WTC11 (cell line): ENCODE data around the gene CSNK2A1. TPM values are rescaled to one million over a fixed set of nuclear protein-coding genes. Genes with fewer than 3 reads are reported as not detected.

ENCODE experiments used
- ATAC-seq: fragments of 200-7000 bp; cut with Tn5 transposase; 2 replicates; pipeline ENCODE4 v1.10.0; 2021; ENCODE audit warnings: mild to moderate bottlenecking, moderate library complexity
- CTCF ChIA-PET: fragments of 300-600 bp; sonication (Branson Sonifier 250); formaldehyde crosslinking; loops from one replicate; lab custom pipeline; 2021; ENCODE audit warnings: antibody characterized with exemption; lab: Charles Lee
- POLR2A ChIA-PET: fragments of 350-600 bp; sonication (Branson Sonifier 250); formaldehyde crosslinking; loops from one replicate; lab custom pipeline; 2021; ENCODE audit warnings: antibody characterized with exemption; lab: Charles Lee
- DNase-seq: peaks from one replicate; pipeline ENCODE4 v3.0.0; 2021; ENCODE audit warnings: low spot score
- H3K27ac Mint-ChIP-seq: 2 replicates; pipeline ENCODE4 v1.8.0; 2021; ENCODE audit warnings: mixed read lengths
- H3K27me3 Mint-ChIP-seq: 2 replicates; pipeline ENCODE4 v1.8.0; 2021; ENCODE audit warnings: low read depth, mild to moderate bottlenecking, moderate library complexity, mixed read lengths
- H3K36me3 Mint-ChIP-seq: 2 replicates; pipeline ENCODE4 v1.8.0; 2021; ENCODE audit warnings: mixed read lengths
- H3K4me1 Mint-ChIP-seq: 2 replicates; pipeline ENCODE4 v1.8.0; 2022; ENCODE audit warnings: mixed read lengths
- H3K4me3 Mint-ChIP-seq: 2 replicates; pipeline ENCODE4 v1.8.0; 2021; ENCODE audit warnings: mild to moderate bottlenecking, moderate library complexity, mixed read lengths
- H3K9me3 Mint-ChIP-seq: 2 replicates; pipeline ENCODE4 v1.8.0; 2021; ENCODE audit warnings: mixed read lengths
- GABPB1 ChIP-seq: sonication (generic); formaldehyde crosslinking; IDR thresholded peaks from 2 replicates; pipeline ENCODE4 v1.8.1; 2023; ENCODE audit warnings: mild to moderate bottlenecking, missing genetic modification reagents
- GRHL2 ChIP-seq: fragments of 250-450 bp; sonication (Bioruptor Pico); IDR thresholded peaks from 2 replicates; pipeline ENCODE4 v1.8.0; 2022; ENCODE audit warnings: mild to moderate bottlenecking, moderate library complexity; ENCODE audit not compliant: insufficient replicate concordance, severe bottlenecking
- HMGA2 ChIP-seq: fragments of 250-450 bp; sonication (Bioruptor Pico); IDR thresholded peaks from 2 replicates; pipeline ENCODE4 v1.4.0; 2021; ENCODE audit warnings: mild to moderate bottlenecking, moderate library complexity
- IRF1 ChIP-seq: sonication (generic); formaldehyde crosslinking; IDR thresholded peaks from 2 replicates; pipeline ENCODE4 v1.8.0; 2023; ENCODE audit warnings: missing genetic modification reagents
- NFE2L1 ChIP-seq: sonication (generic); formaldehyde crosslinking; IDR thresholded peaks from 2 replicates; pipeline ENCODE4 v1.8.1; 2023; ENCODE audit warnings: missing genetic modification reagents
- RELA ChIP-seq: sonication (generic); formaldehyde crosslinking; IDR thresholded peaks from 2 replicates; pipeline ENCODE4 v1.8.1; 2022; ENCODE audit warnings: missing genetic modification reagents, mild to moderate bottlenecking, borderline replicate concordance
- ZNF121 ChIP-seq: sonication (generic); formaldehyde crosslinking; IDR thresholded peaks from 2 replicates; pipeline ENCODE4 v1.8.0; 2023; ENCODE audit warnings: missing genetic modification reagents
- ZNF263 ChIP-seq: sonication (generic); formaldehyde crosslinking; IDR thresholded peaks from 2 replicates; pipeline ENCODE4 v1.8.1; 2022; ENCODE audit warnings: low read depth, mild to moderate bottlenecking, moderate library complexity, missing genetic modification reagents
- total RNA-seq: library from RNA; stranded (reverse); gene quantifications from 3 replicates; pipeline ENCODE4 v1.2.3, GENCODE V29; 2021
- TF ChIP-seq, protein P1 (sequence below): sonication (generic); formaldehyde crosslinking; IDR thresholded peaks from 2 replicates; pipeline ENCODE4 v1.8.1; 2023; ENCODE audit warnings: mild to moderate bottlenecking, missing genetic modification reagents, borderline replicate concordance
- TF ChIP-seq, protein P2 (sequence below): fragments of 250-450 bp; sonication (Bioruptor Pico); IDR thresholded peaks from 2 replicates; pipeline ENCODE4 v1.9.0; 2021; ENCODE audit warnings: moderate library complexity, mild to moderate bottlenecking, inconsistent platforms, borderline replicate concordance
- TF ChIP-seq, protein P3 (sequence below): sonication (generic); formaldehyde crosslinking; IDR thresholded peaks from 2 replicates; pipeline ENCODE4 v1.8.0; 2023; ENCODE audit warnings: missing genetic modification reagents, mild to moderate bottlenecking, borderline replicate concordance
- TF ChIP-seq, protein P4 (sequence below): sonication (generic); formaldehyde crosslinking; IDR thresholded peaks from 2 replicates; pipeline ENCODE4 v1.8.1; 2023; ENCODE audit warnings: mild to moderate bottlenecking, moderate library complexity, missing genetic modification reagents
- TF ChIP-seq, protein P5 (sequence below): fragments of 250-450 bp; sonication (Bioruptor Pico); IDR thresholded peaks from 2 replicates; pipeline ENCODE4 v1.9.0; 2021; ENCODE audit warnings: mild to moderate bottlenecking

The CSNK2A1 gene
- total RNA-seq, 1 experiment from 2014 or later, result 235 TPM

- TF ChIP-seq, protein P1, sequence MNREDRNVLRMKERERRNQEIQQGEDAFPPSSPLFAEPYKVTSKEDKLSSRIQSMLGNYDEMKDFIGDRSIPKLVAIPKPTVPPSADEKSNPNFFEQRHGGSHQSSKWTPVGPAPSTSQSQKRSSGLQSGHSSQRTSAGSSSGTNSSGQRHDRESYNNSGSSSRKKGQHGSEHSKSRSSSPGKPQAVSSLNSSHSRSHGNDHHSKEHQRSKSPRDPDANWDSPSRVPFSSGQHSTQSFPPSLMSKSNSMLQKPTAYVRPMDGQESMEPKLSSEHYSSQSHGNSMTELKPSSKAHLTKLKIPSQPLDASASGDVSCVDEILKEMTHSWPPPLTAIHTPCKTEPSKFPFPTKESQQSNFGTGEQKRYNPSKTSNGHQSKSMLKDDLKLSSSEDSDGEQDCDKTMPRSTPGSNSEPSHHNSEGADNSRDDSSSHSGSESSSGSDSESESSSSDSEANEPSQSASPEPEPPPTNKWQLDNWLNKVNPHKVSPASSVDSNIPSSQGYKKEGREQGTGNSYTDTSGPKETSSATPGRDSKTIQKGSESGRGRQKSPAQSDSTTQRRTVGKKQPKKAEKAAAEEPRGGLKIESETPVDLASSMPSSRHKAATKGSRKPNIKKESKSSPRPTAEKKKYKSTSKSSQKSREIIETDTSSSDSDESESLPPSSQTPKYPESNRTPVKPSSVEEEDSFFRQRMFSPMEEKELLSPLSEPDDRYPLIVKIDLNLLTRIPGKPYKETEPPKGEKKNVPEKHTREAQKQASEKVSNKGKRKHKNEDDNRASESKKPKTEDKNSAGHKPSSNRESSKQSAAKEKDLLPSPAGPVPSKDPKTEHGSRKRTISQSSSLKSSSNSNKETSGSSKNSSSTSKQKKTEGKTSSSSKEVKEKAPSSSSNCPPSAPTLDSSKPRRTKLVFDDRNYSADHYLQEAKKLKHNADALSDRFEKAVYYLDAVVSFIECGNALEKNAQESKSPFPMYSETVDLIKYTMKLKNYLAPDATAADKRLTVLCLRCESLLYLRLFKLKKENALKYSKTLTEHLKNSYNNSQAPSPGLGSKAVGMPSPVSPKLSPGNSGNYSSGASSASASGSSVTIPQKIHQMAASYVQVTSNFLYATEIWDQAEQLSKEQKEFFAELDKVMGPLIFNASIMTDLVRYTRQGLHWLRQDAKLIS (CRISPR knock-in tag), result no peak
- TF ChIP-seq IRF1 (CRISPR knock-in tag) (no peak), NFE2L1 (CRISPR knock-in tag) (no peak), HMGA2 (CRISPR knock-in tag) (no peak), ZNF121 (CRISPR knock-in tag) (no peak)
- TF ChIP-seq, protein P2, sequence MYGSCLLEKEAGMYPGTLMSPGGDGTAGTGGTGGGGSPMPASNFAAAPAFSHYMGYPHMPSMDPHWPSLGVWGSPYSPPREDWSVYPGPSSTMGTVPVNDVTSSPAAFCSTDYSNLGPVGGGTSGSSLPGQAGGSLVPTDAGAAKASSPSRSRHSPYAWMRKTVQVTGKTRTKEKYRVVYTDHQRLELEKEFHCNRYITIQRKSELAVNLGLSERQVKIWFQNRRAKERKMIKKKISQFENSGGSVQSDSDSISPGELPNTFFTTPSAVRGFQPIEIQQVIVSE (CRISPR knock-in tag), result no peak
- TF ChIP-seq, protein P3, sequence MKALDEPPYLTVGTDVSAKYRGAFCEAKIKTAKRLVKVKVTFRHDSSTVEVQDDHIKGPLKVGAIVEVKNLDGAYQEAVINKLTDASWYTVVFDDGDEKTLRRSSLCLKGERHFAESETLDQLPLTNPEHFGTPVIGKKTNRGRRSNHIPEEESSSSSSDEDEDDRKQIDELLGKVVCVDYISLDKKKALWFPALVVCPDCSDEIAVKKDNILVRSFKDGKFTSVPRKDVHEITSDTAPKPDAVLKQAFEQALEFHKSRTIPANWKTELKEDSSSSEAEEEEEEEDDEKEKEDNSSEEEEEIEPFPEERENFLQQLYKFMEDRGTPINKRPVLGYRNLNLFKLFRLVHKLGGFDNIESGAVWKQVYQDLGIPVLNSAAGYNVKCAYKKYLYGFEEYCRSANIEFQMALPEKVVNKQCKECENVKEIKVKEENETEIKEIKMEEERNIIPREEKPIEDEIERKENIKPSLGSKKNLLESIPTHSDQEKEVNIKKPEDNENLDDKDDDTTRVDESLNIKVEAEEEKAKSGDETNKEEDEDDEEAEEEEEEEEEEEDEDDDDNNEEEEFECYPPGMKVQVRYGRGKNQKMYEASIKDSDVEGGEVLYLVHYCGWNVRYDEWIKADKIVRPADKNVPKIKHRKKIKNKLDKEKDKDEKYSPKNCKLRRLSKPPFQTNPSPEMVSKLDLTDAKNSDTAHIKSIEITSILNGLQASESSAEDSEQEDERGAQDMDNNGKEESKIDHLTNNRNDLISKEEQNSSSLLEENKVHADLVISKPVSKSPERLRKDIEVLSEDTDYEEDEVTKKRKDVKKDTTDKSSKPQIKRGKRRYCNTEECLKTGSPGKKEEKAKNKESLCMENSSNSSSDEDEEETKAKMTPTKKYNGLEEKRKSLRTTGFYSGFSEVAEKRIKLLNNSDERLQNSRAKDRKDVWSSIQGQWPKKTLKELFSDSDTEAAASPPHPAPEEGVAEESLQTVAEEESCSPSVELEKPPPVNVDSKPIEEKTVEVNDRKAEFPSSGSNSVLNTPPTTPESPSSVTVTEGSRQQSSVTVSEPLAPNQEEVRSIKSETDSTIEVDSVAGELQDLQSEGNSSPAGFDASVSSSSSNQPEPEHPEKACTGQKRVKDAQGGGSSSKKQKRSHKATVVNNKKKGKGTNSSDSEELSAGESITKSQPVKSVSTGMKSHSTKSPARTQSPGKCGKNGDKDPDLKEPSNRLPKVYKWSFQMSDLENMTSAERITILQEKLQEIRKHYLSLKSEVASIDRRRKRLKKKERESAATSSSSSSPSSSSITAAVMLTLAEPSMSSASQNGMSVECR (CRISPR knock-in tag), result no peak
- TF ChIP-seq, protein P4, sequence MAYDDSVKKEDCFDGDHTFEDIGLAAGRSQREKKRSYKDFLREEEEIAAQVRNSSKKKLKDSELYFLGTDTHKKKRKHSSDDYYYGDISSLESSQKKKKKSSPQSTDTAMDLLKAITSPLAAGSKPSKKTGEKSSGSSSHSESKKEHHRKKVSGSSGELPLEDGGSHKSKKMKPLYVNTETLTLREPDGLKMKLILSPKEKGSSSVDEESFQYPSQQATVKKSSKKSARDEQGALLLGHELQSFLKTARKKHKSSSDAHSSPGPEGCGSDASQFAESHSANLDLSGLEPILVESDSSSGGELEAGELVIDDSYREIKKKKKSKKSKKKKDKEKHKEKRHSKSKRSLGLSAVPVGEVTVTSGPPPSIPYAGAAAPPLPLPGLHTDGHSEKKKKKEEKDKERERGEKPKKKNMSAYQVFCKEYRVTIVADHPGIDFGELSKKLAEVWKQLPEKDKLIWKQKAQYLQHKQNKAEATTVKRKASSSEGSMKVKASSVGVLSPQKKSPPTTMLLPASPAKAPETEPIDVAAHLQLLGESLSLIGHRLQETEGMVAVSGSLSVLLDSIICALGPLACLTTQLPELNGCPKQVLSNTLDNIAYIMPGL (CRISPR knock-in tag), result no peak
- TF ChIP-seq, all 79 proteins: peak for 0
Observed at GRCh38 chr20:497979-498378, 45.6 kb downstream of the CSNK2A1 start (continued).

DNA sequence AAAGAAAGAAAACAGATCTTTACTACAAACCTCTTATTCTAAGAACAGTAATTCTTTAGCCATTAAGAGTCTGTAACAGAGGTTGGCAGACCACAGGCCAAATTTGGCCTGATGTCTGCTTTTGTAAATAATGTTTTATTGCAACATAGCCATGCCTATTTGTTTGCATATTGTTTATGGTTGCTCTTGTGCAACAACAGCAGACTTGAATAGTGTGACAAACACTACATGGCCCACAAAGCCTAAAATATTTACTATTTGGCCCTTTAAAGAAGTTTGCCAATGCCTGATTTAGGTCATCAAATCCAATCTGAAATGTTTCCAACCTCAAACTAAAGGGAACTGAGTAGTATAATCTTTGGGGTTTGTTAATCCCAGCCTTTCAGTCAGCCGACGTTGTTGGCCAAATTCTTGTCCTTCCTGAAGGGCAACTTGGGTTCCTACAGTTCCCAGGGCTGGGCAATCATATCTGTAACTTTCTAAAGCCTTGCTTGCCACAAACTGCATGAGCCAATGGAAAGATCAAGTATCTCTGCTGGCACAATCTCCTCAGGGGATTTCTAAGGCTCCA is 47.4 kb downstream of the CSNK2A1 start:
- peaks cover 71% of the 10 kb centered on the region for H3K36me3 Mint-ChIP-seq
- H3K27me3 Mint-ChIP-seq, result no peaks in the 10 kb centered on the region
- no peak for ATAC-seq
- POLR2A ChIA-PET, result no interaction called here
- H3K27ac Mint-ChIP-seq, result no peak overlapping the region
- H3K9me3 Mint-ChIP-seq, result no peaks in the 10 kb centered on the region
- no peaks in the 10 kb centered on the region for H3K4me1 Mint-ChIP-seq
- CTCF ChIA-PET, result no interaction called here
- no peak overlapping the region for H3K4me3 Mint-ChIP-seq
- DNase-seq, result no peak
- peak; percentile 10; the same call in 1 of the 2 replicates for TF ChIP-seq GABPB1
- no peak for TF ChIP-seq ZNF263 (CRISPR knock-in tag)

DNA sequence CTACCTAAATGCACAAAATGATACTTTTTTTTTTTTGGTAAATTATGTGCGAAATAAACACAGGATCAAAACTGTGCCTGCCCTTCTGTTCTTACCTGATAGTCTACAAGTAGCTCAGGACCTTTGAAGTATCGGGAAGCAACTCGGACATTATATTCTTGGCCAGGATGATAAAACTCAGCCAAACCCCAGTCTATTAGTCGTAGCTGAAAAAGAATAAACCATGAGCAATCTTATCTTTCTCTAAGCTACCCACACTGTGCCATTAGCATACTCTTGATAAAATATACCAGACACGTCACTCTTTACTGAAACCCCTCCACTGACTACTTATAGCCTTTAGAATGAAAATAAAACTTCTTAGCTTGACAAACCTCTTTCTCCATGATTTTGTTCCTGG is 51.4 kb downstream of the CSNK2A1 start:
- Mint-ChIP-seq H3K27ac (no peak overlapping the region), H3K9me3 (no peaks in the 10 kb centered on the region), H3K36me3 (peaks cover 71% of the 10 kb centered on the region), H3K27me3 (no peaks in the 10 kb centered on the region), H3K4me3 (no peak overlapping the region), H3K4me1 (no peaks in the 10 kb centered on the region)
- ATAC-seq (no peak), DNase-seq (no peak)
- CTCF ChIA-PET, result interaction anchor here (0.9 kb wide), 1 partner anchor 138 kb away, joined by 3 read pairs; no protein-coding TSS in a partner anchor
- POLR2A ChIA-PET, result no interaction called here
- TF ChIP-seq, protein P5, sequence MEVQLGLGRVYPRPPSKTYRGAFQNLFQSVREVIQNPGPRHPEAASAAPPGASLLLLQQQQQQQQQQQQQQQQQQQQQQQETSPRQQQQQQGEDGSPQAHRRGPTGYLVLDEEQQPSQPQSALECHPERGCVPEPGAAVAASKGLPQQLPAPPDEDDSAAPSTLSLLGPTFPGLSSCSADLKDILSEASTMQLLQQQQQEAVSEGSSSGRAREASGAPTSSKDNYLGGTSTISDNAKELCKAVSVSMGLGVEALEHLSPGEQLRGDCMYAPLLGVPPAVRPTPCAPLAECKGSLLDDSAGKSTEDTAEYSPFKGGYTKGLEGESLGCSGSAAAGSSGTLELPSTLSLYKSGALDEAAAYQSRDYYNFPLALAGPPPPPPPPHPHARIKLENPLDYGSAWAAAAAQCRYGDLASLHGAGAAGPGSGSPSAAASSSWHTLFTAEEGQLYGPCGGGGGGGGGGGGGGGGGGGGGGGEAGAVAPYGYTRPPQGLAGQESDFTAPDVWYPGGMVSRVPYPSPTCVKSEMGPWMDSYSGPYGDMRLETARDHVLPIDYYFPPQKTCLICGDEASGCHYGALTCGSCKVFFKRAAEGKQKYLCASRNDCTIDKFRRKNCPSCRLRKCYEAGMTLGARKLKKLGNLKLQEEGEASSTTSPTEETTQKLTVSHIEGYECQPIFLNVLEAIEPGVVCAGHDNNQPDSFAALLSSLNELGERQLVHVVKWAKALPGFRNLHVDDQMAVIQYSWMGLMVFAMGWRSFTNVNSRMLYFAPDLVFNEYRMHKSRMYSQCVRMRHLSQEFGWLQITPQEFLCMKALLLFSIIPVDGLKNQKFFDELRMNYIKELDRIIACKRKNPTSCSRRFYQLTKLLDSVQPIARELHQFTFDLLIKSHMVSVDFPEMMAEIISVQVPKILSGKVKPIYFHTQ, result no peak
- TF ChIP-seq RELA (no peak), GRHL2 (no peak)
